ENCODE measurements around the gene ARHGAP23.

DNA sequence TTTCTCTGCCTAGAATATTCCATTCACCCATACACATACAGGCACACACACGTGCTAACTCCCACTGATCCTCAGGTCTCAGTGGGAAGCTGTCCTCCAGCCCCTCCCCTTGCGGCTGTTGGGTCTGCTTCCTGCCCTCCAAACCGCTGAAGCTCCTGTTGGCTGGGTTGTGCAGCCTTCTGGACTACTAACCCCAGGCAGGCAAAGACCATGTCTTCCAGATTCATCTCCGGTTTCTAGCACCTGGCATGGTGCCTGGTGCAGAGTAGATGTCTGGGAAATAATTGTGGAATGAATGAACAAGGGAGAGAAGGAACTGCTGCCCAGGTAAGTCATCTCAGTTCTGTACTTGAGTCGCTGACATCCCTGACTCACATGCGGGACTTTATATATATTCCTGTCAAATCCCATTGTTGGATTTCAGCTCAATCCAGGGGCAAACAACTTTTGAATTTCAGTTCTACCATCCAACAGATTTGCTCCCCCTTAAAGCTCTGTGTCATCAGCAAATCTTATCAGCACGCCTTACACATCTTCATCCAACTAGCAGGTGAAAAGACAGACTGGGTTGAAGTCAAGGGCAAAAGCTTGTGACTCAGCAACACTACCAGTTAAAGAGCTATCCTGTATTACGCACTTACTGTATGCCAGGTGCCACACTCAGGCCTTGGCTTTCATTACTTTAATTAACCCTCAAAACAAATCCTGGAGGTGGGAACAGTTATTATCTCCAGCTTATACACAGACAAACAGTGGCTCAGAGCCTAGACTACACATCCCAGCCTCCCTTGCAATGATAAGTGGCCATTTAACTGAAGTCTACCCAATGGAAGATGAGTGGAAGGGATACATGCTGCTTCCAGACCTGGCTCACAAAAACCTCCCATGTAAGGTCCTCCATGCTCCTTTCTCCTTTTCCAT, 126.4 kb downstream of the ARHGAP23 start:
- TF ChIP-seq, protein P1, sequence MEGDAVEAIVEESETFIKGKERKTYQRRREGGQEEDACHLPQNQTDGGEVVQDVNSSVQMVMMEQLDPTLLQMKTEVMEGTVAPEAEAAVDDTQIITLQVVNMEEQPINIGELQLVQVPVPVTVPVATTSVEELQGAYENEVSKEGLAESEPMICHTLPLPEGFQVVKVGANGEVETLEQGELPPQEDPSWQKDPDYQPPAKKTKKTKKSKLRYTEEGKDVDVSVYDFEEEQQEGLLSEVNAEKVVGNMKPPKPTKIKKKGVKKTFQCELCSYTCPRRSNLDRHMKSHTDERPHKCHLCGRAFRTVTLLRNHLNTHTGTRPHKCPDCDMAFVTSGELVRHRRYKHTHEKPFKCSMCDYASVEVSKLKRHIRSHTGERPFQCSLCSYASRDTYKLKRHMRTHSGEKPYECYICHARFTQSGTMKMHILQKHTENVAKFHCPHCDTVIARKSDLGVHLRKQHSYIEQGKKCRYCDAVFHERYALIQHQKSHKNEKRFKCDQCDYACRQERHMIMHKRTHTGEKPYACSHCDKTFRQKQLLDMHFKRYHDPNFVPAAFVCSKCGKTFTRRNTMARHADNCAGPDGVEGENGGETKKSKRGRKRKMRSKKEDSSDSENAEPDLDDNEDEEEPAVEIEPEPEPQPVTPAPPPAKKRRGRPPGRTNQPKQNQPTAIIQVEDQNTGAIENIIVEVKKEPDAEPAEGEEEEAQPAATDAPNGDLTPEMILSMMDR (IDR thresholded peaks at IDR 0.05; ENCODE audit: poor library complexity, severe bottlenecking): no peak
- TF ChIP-seq RAD21 (conservative IDR thresholded peaks at IDR 0.05) (no peak), EP300 (conservative IDR thresholded peaks at IDR 0.05; ENCODE audit: poor library complexity, severe bottlenecking) (no peak), SMC3 (conservative IDR thresholded peaks at IDR 0.05; ENCODE audit: poor library complexity) (no peak), TAF1 (IDR thresholded peaks at IDR 0.05; ENCODE audit: low read depth) (no peak), MXI1 (conservative IDR thresholded peaks at IDR 0.05; ENCODE audit: poor library complexity, severe bottlenecking) (no peak)
- TF ChIP-seq, protein P2, sequence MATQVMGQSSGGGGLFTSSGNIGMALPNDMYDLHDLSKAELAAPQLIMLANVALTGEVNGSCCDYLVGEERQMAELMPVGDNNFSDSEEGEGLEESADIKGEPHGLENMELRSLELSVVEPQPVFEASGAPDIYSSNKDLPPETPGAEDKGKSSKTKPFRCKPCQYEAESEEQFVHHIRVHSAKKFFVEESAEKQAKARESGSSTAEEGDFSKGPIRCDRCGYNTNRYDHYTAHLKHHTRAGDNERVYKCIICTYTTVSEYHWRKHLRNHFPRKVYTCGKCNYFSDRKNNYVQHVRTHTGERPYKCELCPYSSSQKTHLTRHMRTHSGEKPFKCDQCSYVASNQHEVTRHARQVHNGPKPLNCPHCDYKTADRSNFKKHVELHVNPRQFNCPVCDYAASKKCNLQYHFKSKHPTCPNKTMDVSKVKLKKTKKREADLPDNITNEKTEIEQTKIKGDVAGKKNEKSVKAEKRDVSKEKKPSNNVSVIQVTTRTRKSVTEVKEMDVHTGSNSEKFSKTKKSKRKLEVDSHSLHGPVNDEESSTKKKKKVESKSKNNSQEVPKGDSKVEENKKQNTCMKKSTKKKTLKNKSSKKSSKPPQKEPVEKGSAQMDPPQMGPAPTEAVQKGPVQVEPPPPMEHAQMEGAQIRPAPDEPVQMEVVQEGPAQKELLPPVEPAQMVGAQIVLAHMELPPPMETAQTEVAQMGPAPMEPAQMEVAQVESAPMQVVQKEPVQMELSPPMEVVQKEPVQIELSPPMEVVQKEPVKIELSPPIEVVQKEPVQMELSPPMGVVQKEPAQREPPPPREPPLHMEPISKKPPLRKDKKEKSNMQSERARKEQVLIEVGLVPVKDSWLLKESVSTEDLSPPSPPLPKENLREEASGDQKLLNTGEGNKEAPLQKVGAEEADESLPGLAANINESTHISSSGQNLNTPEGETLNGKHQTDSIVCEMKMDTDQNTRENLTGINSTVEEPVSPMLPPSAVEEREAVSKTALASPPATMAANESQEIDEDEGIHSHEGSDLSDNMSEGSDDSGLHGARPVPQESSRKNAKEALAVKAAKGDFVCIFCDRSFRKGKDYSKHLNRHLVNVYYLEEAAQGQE (IDR thresholded peaks at IDR 0.05; ENCODE audit: borderline replicate concordance): no peak

All from neural cell (in vitro differentiated cells).